GM23338 (cell line): ENCODE data around the gene PF4V1. TPM values are rescaled to one million over a fixed set of nuclear protein-coding genes. Genes with fewer than 3 reads are reported as not detected.

ENCODE experiments used
- ATAC-seq: fragments of 200-7000 bp; cut with Tn5 transposase; 3 replicates; pipeline ENCODE4 v1.9.1; 2020
- DNase-seq: peaks from one replicate; pipeline ENCODE4 v3.0.0-alpha.2; 2015; ENCODE audit warnings: low spot score
- H2AFZ ChIP-seq: fragments of 200-600 bp; sonication (generic); 2 replicates; pipeline ENCODE4 v1.8.0; 2016; ENCODE audit warnings: antibody characterized with exemption, mild to moderate bottlenecking, moderate library complexity
- H3F3A ChIP-seq: fragments of 200-600 bp; sonication (generic); replicated peaks from 2 replicates; pipeline ENCODE4 v1.8.0; 2017; ENCODE audit warnings: antibody characterized with exemption, mixed run types, low read depth
- H3K27ac ChIP-seq: fragments of 200-600 bp; sonication (generic); 2 replicates; pipeline ENCODE4 v1.6.1; 2016; ENCODE audit warnings: low read depth
- H3K27me3 ChIP-seq: fragments of 200-600 bp; sonication (generic); 2 replicates; pipeline ENCODE4 v1.8.0; 2016; ENCODE audit warnings: mild to moderate bottlenecking, mixed run types, moderate library complexity; ENCODE audit not compliant: insufficient read depth
- H3K36me3 ChIP-seq: fragments of 200-600 bp; sonication (generic); 2 replicates; pipeline ENCODE4 v1.8.0; 2016; ENCODE audit warnings: mild to moderate bottlenecking; ENCODE audit not compliant: insufficient read depth
- H3K4me1 ChIP-seq: fragments of 200-600 bp; sonication (generic); 2 replicates; pipeline ENCODE4 v1.8.0; 2016; ENCODE audit warnings: mild to moderate bottlenecking, moderate library complexity; ENCODE audit not compliant: insufficient read depth
- H3K4me2 ChIP-seq: fragments of 200-600 bp; sonication (generic); 2 replicates; pipeline ENCODE4 v1.7.1; 2017; ENCODE audit warnings: mixed run types
- H3K4me3 ChIP-seq: fragments of 200-600 bp; sonication (generic); 2 replicates; pipeline ENCODE4 v1.6.1; 2016; ENCODE audit warnings: mixed run types
- H3K79me2 ChIP-seq: fragments of 200-600 bp; sonication (generic); replicated peaks from 2 replicates; pipeline ENCODE4 v1.8.0; 2017; ENCODE audit warnings: mild to moderate bottlenecking; ENCODE audit not compliant: insufficient read depth
- H3K9me2 ChIP-seq: fragments of 200-600 bp; sonication (generic); 2 replicates; pipeline ENCODE4 v1.8.0; 2017; ENCODE audit not compliant: insufficient read depth
- H4K20me1 ChIP-seq: fragments of 200-600 bp; sonication (generic); replicated peaks from 2 replicates; pipeline ENCODE4 v1.8.0; 2017; ENCODE audit warnings: mild to moderate bottlenecking; ENCODE audit not compliant: insufficient read depth
- H3K27ac Mint-ChIP-seq: 2 replicates; pipeline ENCODE4 v1.8.0; 2020; ENCODE audit warnings: inconsistent platforms, mild to moderate bottlenecking, moderate library complexity, mixed read lengths
- H3K27me3 Mint-ChIP-seq: 3 replicates; pipeline ENCODE4 v1.8.0; 2022; ENCODE audit warnings: low read depth, mild to moderate bottlenecking, moderate library complexity, mixed read lengths, inconsistent platforms; ENCODE audit not compliant: insufficient read depth, poor library complexity
- H3K36me3 Mint-ChIP-seq: 3 replicates; pipeline ENCODE4 v1.8.0; 2021; ENCODE audit warnings: low read depth, mild to moderate bottlenecking, inconsistent platforms, moderate library complexity, mixed read lengths
- H3K4me1 Mint-ChIP-seq: 3 replicates; pipeline ENCODE4 v1.8.0; 2020; ENCODE audit warnings: mild to moderate bottlenecking, inconsistent platforms, mixed read lengths
- H3K4me3 Mint-ChIP-seq: 3 replicates; pipeline ENCODE4 v1.8.0; 2021; ENCODE audit warnings: moderate library complexity, mild to moderate bottlenecking, inconsistent platforms, mixed read lengths
- H3K9me3 Mint-ChIP-seq: 3 replicates; pipeline ENCODE4 v1.8.0; 2020; ENCODE audit warnings: moderate library complexity, mild to moderate bottlenecking, inconsistent platforms, mixed read lengths
- CREB1 ChIP-seq: fragments of 250-450 bp; sonication (Bioruptor Pico); IDR thresholded peaks from 2 replicates; pipeline ENCODE4 v1.5.0; 2020; ENCODE audit warnings: low read depth, mild to moderate bottlenecking, moderate library complexity
- CTCF ChIP-seq, 2 experiments: fragments of 200-600 bp in 1 of 2; sonication (generic) in 1 of 2; conservative IDR thresholded peaks; 2 replicates each; pipeline versions ENCODE4 v1.5.1 to v1.6.1; 2016 to 2017; ENCODE audit warnings: antibody characterized with exemption in 2 of 2, low read depth in 2 of 2, mild to moderate bottlenecking in 2 of 2, moderate library complexity in 1 of 2
- ETS1 ChIP-seq: IDR thresholded peaks from 2 replicates; pipeline ENCODE4 v1.6.1; 2016; ENCODE audit warnings: antibody characterized with exemption
- EZH2phosphoT487 ChIP-seq: fragments of 200-600 bp; sonication (generic); IDR thresholded peaks from one replicate; pipeline ENCODE4 v1.8.1; 2018; ENCODE audit warnings: antibody characterized with exemption; ENCODE audit not compliant: unreplicated experiment
- JUNB ChIP-seq: IDR thresholded peaks from one replicate; pipeline ENCODE4 v1.6.1; 2016; ENCODE audit warnings: antibody characterized with exemption; ENCODE audit not compliant: unreplicated experiment
- NANOG ChIP-seq: IDR thresholded peaks from 2 replicates; pipeline ENCODE4 v1.6.1; 2016; ENCODE audit warnings: antibody characterized with exemption, borderline replicate concordance
- POLR2AphosphoS5 ChIP-seq: IDR thresholded peaks from 2 replicates; pipeline ENCODE4 v1.6.1; 2016; ENCODE audit warnings: antibody characterized with exemption, low read depth
- REST ChIP-seq: IDR thresholded peaks from one replicate; pipeline ENCODE4 v1.6.1; 2018; ENCODE audit warnings: antibody characterized with exemption; ENCODE audit not compliant: unreplicated experiment
- STAT1 ChIP-seq: IDR thresholded peaks from one replicate; pipeline ENCODE4 v1.6.1; 2016; ENCODE audit warnings: antibody characterized with exemption; ENCODE audit not compliant: unreplicated experiment
- ZNF114 ChIP-seq: fragments of 250-450 bp; sonication (Bioruptor Pico); IDR thresholded peaks from 2 replicates; pipeline ENCODE4 v1.5.0; 2020; ENCODE audit warnings: mild to moderate bottlenecking, moderate library complexity
- ZNF331 ChIP-seq: fragments of 250-450 bp; sonication (Bioruptor Pico); IDR thresholded peaks from 2 replicates; pipeline ENCODE4 v1.5.0; 2020; ENCODE audit warnings: low read depth, mild to moderate bottlenecking, moderate library complexity
- ZNF462 ChIP-seq: fragments of 250-450 bp; sonication (Bioruptor Pico); IDR thresholded peaks from 2 replicates; pipeline ENCODE4 v1.5.0; 2020; ENCODE audit warnings: mild to moderate bottlenecking, moderate library complexity
- polyA plus RNA-seq: library from polyadenylated mRNA; unstranded; fragments of >200 nt; fragmentation: Nextera tagmentation; extraction: Ambion mirVana; gene quantifications from 2 replicates; pipeline ENCODE4 v1.2.1, GENCODE V29; 2016
- total RNA-seq: library from RNA; depleted of rRNA; stranded (reverse); fragments of >200 nt; shearing (Covaris generic); gene quantifications from 2 replicates; pipeline ENCODE4 v1.2.3, GENCODE V29; 2014

The PF4V1 gene
- total and polyA plus RNA-seq, 2 experiments from 2014 or later: 0.66 TPM; not detected in 1

- no peak for DNase-seq
- Histone ChIP-seq H4K20me1 (no peaks in the 10 kb centered on the region), H3K36me3 (no peaks in the 10 kb centered on the region), H3K27ac (no peak overlapping the region), H3K27me3 (peaks cover 23% of the 10 kb centered on the region), H3K4me1 (peaks cover 18% of the 10 kb centered on the region), H3K79me2 (no peaks in the 10 kb centered on the region), H3K9me2 (no peaks in the 10 kb centered on the region), H3K4me2 (0 out of 2 replicates have a peak overlapping the region, but pooled peaks have one; percentile 89), H2AFZ (no peak overlapping the region), H3K4me3 (no peak overlapping the region), H3F3A (no peaks in the 10 kb centered on the region; the same call in 1 of the 2 replicates)
- peaks cover 10% of the 10 kb centered on the region for H3K27me3 Mint-ChIP-seq
- TF ChIP-seq CREB1 (CRISPR knock-in tag) (no peak), JUNB (no peak), CTCF (conservative IDR thresholded peaks at IDR 0.05; ENCODE audit: low read depth in 2 of 2) (no peak), EZH2phosphoT487 (no peak), POLR2AphosphoS5 (no peak), ZNF114 (CRISPR knock-in tag) (no peak), NANOG (no peak), ZNF331 (CRISPR knock-in tag) (no peak), ZNF462 (CRISPR knock-in tag) (no peak), STAT1 (no peak), ETS1 (no peak), REST (no peak)
- no peak overlapping the region for H3K4me3 Mint-ChIP-seq
- no peaks in the 10 kb centered on the region for H3K36me3 Mint-ChIP-seq
- peaks cover 22% of the 10 kb centered on the region for H3K4me1 Mint-ChIP-seq
- H3K27ac Mint-ChIP-seq: no peak overlapping the region
- ATAC-seq: no peak
- H3K9me3 Mint-ChIP-seq: no peaks in the 10 kb centered on the region
Observed at GRCh38 chr4:73870768-73871167, 17.7 kb downstream of the PF4V1 start.
